Transverse colon (tissue), 4 donors: ENCODE results near the gene ABCA1. TPM values are rescaled to one million over a fixed set of nuclear protein-coding genes. Genes with fewer than 3 reads are reported as not detected.

Experiments
- DNase-seq: peaks from one replicate; pipeline ENCODE4 v3.0.0-alpha.2; 2019
- H3K27ac ChIP-seq, 4 donors: fragments of 200-600 bp; sonication (generic); 2 replicates each; pipeline ENCODE4 v1.5.1; 2016 to 2018; ENCODE audit warnings: inconsistent platforms in 4 of 4
- H3K27me3 ChIP-seq: fragments of 200-600 bp; sonication (generic); 2 replicates; pipeline ENCODE4 v1.5.1; 2017; ENCODE audit warnings: inconsistent platforms
- H3K36me3 ChIP-seq, 4 donors: fragments of 200-600 bp; sonication (generic); 2 replicates each; pipeline ENCODE4 v1.5.1; 2017 to 2019; ENCODE audit warnings: inconsistent platforms in 4 of 4
- H3K4me1 ChIP-seq, 4 donors: fragments of 200-600 bp; sonication (generic); 2 replicates each; pipeline ENCODE4 v1.5.1; 2017 to 2020; ENCODE audit warnings: inconsistent platforms in 4 of 4
- H3K4me3 ChIP-seq, 4 donors: fragments of 200-600 bp; sonication (generic); 1 replicate in 1 of 4; 2 replicates in 3 of 4; pipeline versions ENCODE4 v1.5.1 to v1.6.1; 2017 to 2019; ENCODE audit warnings: inconsistent platforms in 4 of 4
- H3K9me3 ChIP-seq, 2 donors: fragments of 200-600 bp; sonication (generic); 2 replicates each; pipeline ENCODE4 v1.5.1; 2017 to 2019; ENCODE audit warnings: inconsistent platforms in 2 of 2
- CTCF ChIP-seq, 5 experiments: fragments of 200-600 bp in 3 of 5; fragments of 450-650 bp in 2 of 5; sonication (generic) in 3 of 5; IDR thresholded peaks; 1 replicate in 2 of 5; 2 replicates in 3 of 5; pipeline ENCODE4 v1.5.1; 2016 to 2017; ENCODE audit warnings: antibody characterized with exemption in 5 of 5, inconsistent platforms in 3 of 5, mild to moderate bottlenecking in 2 of 5, moderate library complexity in 1 of 5
- EP300 ChIP-seq: sonication (generic); formaldehyde crosslinking; IDR thresholded peaks from one replicate; pipeline ENCODE4 v1.6.1; 2017; ENCODE audit warnings: antibody characterized with exemption, low read depth
- POLR2A ChIP-seq: fragments of 450-650 bp; IDR thresholded peaks from one replicate; pipeline ENCODE4 v1.6.1; 2016; ENCODE audit warnings: antibody characterized with exemption, mild to moderate bottlenecking, moderate library complexity
- POLR2AphosphoS5 ChIP-seq, 3 donors: sonication (generic); formaldehyde crosslinking; IDR thresholded peaks; one replicate each; pipeline ENCODE4 v1.6.1; 2016; ENCODE audit warnings: antibody characterized with exemption in 3 of 3
- WGBS, 2 donors: methylation state at CpG; one replicate each; pipeline ENCODE4 v1.1.5; 2018; ENCODE audit warnings: low coverage in 1 of 2; 5-methylcytosine and 5-hydroxymethylcytosine counted together
- in situ Hi-C, 4 donors: fragments of 200-750 bp; cut with MboI; loops; one replicate each; pipeline versions ENCODE4 v1.15.0 to v1.15.1; 2017; ENCODE audit warnings: low sequenced_read_pairs in 3 of 4, low pct_ligation_motif_present in 1 of 4, low pct_unique_long_range_greater_than_20kb in 1 of 4
- intact Hi-C: fragments of 100-400 bp; cut with DNase I; formaldehyde crosslinking; loops from one replicate; pipeline ENCODE4 v1.15.1; 2023; ENCODE audit warnings: low total_unique reads
- total RNA-seq, 4 donors: library from RNA; depleted of rRNA; stranded (reverse); fragments of >200 nt; gene quantifications; one replicate each; pipeline ENCODE4 v1.1.0, GENCODE V29; 2016

ABCA1 gene
- total RNA-seq, 4 donors from 2014 or later: 20.5 to 67.3 (median 60.5) TPM

- DNase-seq: no peak
- Histone ChIP-seq H3K4me1 (no peaks in the 10 kb centered on the region), H3K9me3 (no peaks in the 10 kb centered on the region), H3K4me3 (no peak overlapping the region), H3K27ac (no peak overlapping the region), H3K36me3 (peaks cover 0 to 49% (median 20%) of the 10 kb centered on the region in 4 donors), H3K27me3 (no peaks in the 10 kb centered on the region)
- 90 to 96% methylated on average over 2 of the region's 2 CpGs for WGBS, 2 donors
- intact Hi-C loops (no loop called here), in situ Hi-C loops (no loop called here)
- no peak for TF ChIP-seq POLR2AphosphoS5 (IDR thresholded peaks at IDR 0.05)
- TF ChIP-seq EP300: no peak
- no peak for TF ChIP-seq CTCF (IDR thresholded peaks at IDR 0.05)
- no peak for TF ChIP-seq POLR2A
Measured at GRCh38 chr9:104842698-104843097, 85.3 kb downstream of the ABCA1 start.

- Histone ChIP-seq H3K9me3 (no peaks in the 10 kb centered on the region), H3K27ac (no peak overlapping the region), H3K4me3 (no peak overlapping the region), H3K4me1 (peaks cover 0 to 7% (median 0%) of the 10 kb centered on the region in 4 donors), H3K27me3 (no peaks in the 10 kb centered on the region), H3K36me3 (peaks cover 0 to 58% (median 25%) of the 10 kb centered on the region in 4 donors)
- intact Hi-C loops (no loop called here), in situ Hi-C loops (no loop called here)
- no peak for TF ChIP-seq CTCF (IDR thresholded peaks at IDR 0.05)
- no peak for TF ChIP-seq POLR2A
- no peak for TF ChIP-seq EP300
- TF ChIP-seq POLR2AphosphoS5 (IDR thresholded peaks at IDR 0.05): no peak
- DNase-seq: no peak
- 63 to 81% methylated on average over 4 to 7 of the region's 7 CpGs for WGBS, 2 donors
Measured at GRCh38 chr9:104841601-104842141, 86.3 kb downstream of the ABCA1 start.

GRCh38 chr9:104838958-104839357 lies 89.0 kb downstream of the ABCA1 start:
- Histone ChIP-seq H3K9me3 (no peaks in the 10 kb centered on the region), H3K27me3 (no peaks in the 10 kb centered on the region), H3K4me1 (peaks cover 0 to 7% (median 0%) of the 10 kb centered on the region in 4 donors), H3K36me3 (peaks cover 0 to 67% (median 29%) of the 10 kb centered on the region in 4 donors), H3K27ac (no peak overlapping the region), H3K4me3 (no peak overlapping the region)
- TF ChIP-seq CTCF (IDR thresholded peaks at IDR 0.05) (no peak), POLR2AphosphoS5 (IDR thresholded peaks at IDR 0.05) (no peak), POLR2A (no peak), EP300 (no peak)
- WGBS, 2 donors: 90 to 100% methylated on average over 1 to 5 of the region's 5 CpGs
- no peak for DNase-seq
- intact Hi-C loops (no loop called here), in situ Hi-C loops (no loop called here)

GRCh38 chr9:104836767-104837166 lies 91.2 kb downstream of the ABCA1 start:
- Histone ChIP-seq H3K9me3 (no peaks in the 10 kb centered on the region), H3K4me1 (peaks cover 0 to 7% (median 0%) of the 10 kb centered on the region in 4 donors), H3K4me3 (no peak overlapping the region), H3K36me3 (peaks cover 0 to 70% (median 28%) of the 10 kb centered on the region in 4 donors), H3K27ac (no peak overlapping the region), H3K27me3 (no peaks in the 10 kb centered on the region)
- 40 to 88% methylated on average over 2 to 4 of the region's 4 CpGs for WGBS, 2 donors
- no peak for TF ChIP-seq EP300
- no peak for TF ChIP-seq CTCF (IDR thresholded peaks at IDR 0.05)
- no peak for TF ChIP-seq POLR2A
- TF ChIP-seq POLR2AphosphoS5 (IDR thresholded peaks at IDR 0.05): no peak
- in situ Hi-C loops (no loop called here), intact Hi-C loops (no loop called here)
- no peak for DNase-seq
